ENCODE measurements around the gene WDR18.

- TF ChIP-seq CTCF (IDR thresholded peaks at IDR 0.05) (no peak), POLR2A (IDR thresholded peaks at IDR 0.05) (no peak)
Measured at GRCh38 chr19:964116-964520, 20.0 kb upstream of the WDR18 start.

Measured in uterus (tissue), 2 donors.